ENCODE results near the gene EIF1. TPM values are rescaled to one million over a fixed set of nuclear protein-coding genes. Genes with fewer than 3 reads are reported as not detected.
"Not testable (repeated sequence)": the region's sequence is repeated elsewhere in the genome, so short reads cannot be mapped to it uniquely, and the experiment has no call there.

The EIF1 gene
- total RNA-seq: 100 to 1,000 TPM; 313 to 897 (median 665) TPM
- polyA plus RNA-seq: 100 to 1,000 TPM; 560 to 722 (median 560) TPM
- long read RNA-seq, donor 1, transcript EIF1-203 (4 exons, 2,330 nt): major isoform, 422 of 488 reads
- long read RNA-seq, donor 1, transcript EIF1-202 (2 exons, 2,170 nt): minor isoform, 8 of 488 reads
- long read RNA-seq, donor 1, transcript EIF1-205 (3 exons, 1,428 nt): minor isoform, 5 of 488 reads
- long read RNA-seq, donor 1, partial matches to known transcripts: 41 of 488 reads
- long read RNA-seq, donor 1, other reads (novel, unspliced or antisense): 9 of 488 reads
- long read RNA-seq, donor 2, transcript EIF1-201 (3 exons, 1,120 nt): minor isoform, 5 of 466 reads
- long read RNA-seq, donor 2, transcript EIF1-202 (2 exons, 2,170 nt): minor isoform, 7 of 466 reads
- long read RNA-seq, donor 2, transcript EIF1-203 (4 exons, 2,330 nt): major isoform, 435 of 466 reads
- long read RNA-seq, donor 2, partial matches to known transcripts: 12 of 466 reads
- long read RNA-seq, donor 2, other reads (novel, unspliced or antisense): 5 of 466 reads

DNA sequence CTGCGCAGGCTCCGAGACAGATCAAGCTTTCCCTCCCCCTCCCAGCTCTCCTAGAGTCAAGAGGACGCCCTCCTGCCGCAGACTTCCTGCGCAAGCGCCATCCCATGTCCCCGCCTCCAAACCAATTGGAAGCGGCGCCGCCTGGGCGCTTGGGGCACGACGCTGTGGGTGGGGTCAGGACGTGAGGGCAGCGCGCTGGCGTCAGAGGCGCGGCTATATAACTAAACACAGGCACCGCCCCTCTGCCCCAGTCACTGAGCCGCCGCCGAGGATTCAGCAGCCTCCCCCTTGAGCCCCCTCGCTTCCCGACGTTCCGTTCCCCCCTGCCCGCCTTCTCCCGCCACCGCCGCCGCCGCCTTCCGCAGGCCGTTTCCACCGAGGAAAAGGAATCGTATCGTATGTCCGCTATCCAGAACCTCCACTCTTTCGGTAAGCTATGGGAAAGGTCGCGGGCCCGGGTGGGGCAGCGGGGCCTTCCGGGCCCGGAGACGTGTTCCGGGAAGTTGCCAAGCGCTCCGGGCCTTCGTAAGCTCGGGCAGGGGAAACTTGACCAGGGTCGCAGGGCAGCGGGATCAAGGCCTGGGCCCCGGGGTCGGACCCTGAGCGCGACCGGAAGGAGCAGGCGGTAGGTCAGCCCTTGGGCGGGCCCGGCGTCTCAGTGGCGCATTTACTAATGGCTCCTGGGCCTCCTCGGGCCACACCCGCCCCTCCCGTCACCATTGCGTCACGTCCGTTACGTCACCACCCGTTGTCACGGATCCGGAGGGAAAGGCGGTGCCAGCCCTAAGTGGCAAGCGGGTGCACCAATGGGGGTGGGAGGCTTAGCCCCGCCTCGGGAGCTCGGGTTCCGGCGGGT lies at the start of gene EIF1:
TSS of gene EIF1 (plus strand) at position 245 of the 856 bp plus-strand sequence. CDS start at position 399, 154 bp downstream.
- TF ChIP-seq POLR2AphosphoS5 (IDR thresholded peaks at IDR 0.05) (peak; percentile 99 to 100 (median 100)), POLR2A (IDR thresholded peaks at IDR 0.05) (peak; percentile 99 to 100 (median 100))
- TF ChIP-seq, protein P1, sequence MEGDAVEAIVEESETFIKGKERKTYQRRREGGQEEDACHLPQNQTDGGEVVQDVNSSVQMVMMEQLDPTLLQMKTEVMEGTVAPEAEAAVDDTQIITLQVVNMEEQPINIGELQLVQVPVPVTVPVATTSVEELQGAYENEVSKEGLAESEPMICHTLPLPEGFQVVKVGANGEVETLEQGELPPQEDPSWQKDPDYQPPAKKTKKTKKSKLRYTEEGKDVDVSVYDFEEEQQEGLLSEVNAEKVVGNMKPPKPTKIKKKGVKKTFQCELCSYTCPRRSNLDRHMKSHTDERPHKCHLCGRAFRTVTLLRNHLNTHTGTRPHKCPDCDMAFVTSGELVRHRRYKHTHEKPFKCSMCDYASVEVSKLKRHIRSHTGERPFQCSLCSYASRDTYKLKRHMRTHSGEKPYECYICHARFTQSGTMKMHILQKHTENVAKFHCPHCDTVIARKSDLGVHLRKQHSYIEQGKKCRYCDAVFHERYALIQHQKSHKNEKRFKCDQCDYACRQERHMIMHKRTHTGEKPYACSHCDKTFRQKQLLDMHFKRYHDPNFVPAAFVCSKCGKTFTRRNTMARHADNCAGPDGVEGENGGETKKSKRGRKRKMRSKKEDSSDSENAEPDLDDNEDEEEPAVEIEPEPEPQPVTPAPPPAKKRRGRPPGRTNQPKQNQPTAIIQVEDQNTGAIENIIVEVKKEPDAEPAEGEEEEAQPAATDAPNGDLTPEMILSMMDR (IDR thresholded peaks at IDR 0.05 in 8 of 11, conservative IDR thresholded peaks at IDR 0.05 in 3 of 11): peak in 1 of 11 experiments; percentile 10
- Histone ChIP-seq H3K9me3 (no peaks in the 10 kb centered on the region), H3K4me3 (peak within 1 kb of the TSS; percentile 79 to 98 (median 91)), H3K36me3 (peaks cover 6 to 46% (median 45%) of the 10 kb centered on the region in 6 donors), H3K27ac (peak within 1 kb of the TSS; percentile 99 to 100 (median 100)), H3K27me3 (replicated peaks in 1 of 7) (no peaks in the 10 kb centered on the region), H3K4me1 (peaks cover 25 to 52% (median 41%) of the 10 kb centered on the region in 6 donors)
- peak; percentile 100 for DNase-seq
- intact Hi-C loops (cut with DNase I; ENCODE audit: low total_unique reads): no loop called here
- 0 to 1% (median 0%) methylated on average over 22 to 81 of the region's 81 CpGs for WGBS, 5 donors

DNA sequence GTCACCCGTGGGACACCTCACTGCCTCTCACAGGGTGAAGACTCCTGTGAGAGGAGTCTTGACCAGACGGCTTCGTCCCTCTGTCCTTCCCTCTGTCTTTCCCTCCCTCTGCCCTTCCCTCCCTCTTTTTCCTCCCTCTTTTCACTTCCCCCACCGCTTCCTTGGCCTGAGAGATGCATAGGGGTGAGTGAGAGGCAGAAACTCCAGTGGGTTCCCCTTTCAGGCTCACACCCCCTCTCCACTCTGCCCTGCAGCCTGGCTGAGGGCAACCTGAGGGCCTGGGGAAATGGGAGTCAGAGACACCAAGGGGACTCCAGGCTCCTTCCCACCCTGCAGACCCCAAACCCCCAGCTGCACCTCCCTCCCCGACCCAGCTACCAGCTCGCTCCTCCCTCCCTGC lies 49.7 kb upstream of the EIF1 start:
- peaks cover 0 to 20% (median 6%) of the 10 kb centered on the region in 6 donors for H3K4me1 ChIP-seq
- H3K27ac ChIP-seq: no peak overlapping the region
- H3K9me3 ChIP-seq: no peaks in the 10 kb centered on the region
- H3K4me3 ChIP-seq: no peak overlapping the region
- no peak for DNase-seq
- intact Hi-C loops (cut with DNase I; ENCODE audit: low total_unique reads): no loop called here
- H3K36me3 ChIP-seq: no peaks in the 10 kb centered on the region
- 57 to 78% (median 64%) methylated on average over 6 of the region's 6 CpGs for WGBS, 5 donors
- TF ChIP-seq POLR2A (IDR thresholded peaks at IDR 0.05) (no peak), POLR2AphosphoS5 (IDR thresholded peaks at IDR 0.05) (no peak)
- TF ChIP-seq, protein P1 (IDR thresholded peaks at IDR 0.05 in 8 of 11, conservative IDR thresholded peaks at IDR 0.05 in 3 of 11): no peak
- no peaks in the 10 kb centered on the region for H3K27me3 ChIP-seq (replicated peaks in 1 of 7)

DNA sequence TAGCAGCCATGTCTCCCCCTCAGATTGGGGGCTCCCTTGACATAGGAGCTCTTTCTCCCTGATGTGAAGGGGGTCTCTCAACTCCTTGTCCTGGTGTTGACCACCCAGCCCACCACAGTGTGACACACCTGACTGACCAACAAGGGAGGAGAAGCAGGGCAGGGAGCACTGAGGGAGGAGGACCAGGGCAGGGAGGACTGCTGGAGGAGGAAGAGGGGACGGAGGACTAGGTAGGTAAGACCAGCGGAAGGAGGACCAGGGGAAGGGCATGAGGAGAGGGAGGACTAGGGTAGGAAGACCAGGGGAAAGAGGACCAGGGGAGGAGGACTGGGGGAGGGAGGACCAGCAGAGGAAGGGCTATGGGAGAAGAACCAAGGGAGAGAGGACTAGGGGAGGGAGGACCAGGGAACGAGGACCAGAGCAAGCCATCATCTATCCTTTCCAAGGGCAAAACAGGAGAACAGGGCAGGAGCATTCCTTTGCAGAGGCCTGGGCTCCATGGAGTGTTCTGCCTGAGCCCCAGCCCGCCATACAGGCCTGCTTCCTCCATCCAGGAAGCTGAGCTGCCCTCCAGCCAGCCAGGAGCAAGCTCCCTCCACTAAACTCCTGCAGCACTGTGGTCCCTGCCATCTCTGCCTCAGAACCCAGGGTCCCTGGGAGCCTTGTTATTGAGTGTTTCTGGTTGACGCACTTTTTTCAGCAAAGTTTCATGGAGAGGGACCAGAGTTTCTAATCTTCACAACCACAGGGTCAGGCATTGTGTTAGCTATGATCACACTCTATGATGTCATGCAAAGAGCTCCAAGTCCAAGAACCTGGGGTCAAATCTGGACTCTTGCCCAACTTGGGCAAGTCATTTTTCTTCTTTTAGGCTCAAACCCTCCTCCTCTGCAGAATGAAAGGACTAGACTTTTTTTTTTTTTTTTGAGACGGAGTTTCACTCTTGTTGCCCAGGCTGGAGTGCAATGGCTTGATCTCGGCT lies 48.9 kb upstream of the EIF1 start:
- no peak overlapping the region for H3K4me3 ChIP-seq
- no peaks in the 10 kb centered on the region for H3K9me3 ChIP-seq
- no peak overlapping the region for H3K27ac ChIP-seq
- DNase-seq: no peak
- H3K27me3 ChIP-seq (replicated peaks in 1 of 7): no peaks in the 10 kb centered on the region
- no peaks in the 10 kb centered on the region for H3K36me3 ChIP-seq
- TF ChIP-seq POLR2AphosphoS5 (IDR thresholded peaks at IDR 0.05): no peak
- TF ChIP-seq, protein P1 (IDR thresholded peaks at IDR 0.05 in 8 of 11, conservative IDR thresholded peaks at IDR 0.05 in 3 of 11): no peak
- no peak for TF ChIP-seq POLR2A (IDR thresholded peaks at IDR 0.05)
- 87 to 95% (median 87%) methylated on average over 7 of the region's 7 CpGs for WGBS, 5 donors
- intact Hi-C loops (cut with DNase I; ENCODE audit: low total_unique reads): no loop called here
- peaks cover 0 to 16% (median 6%) of the 10 kb centered on the region in 6 donors for H3K4me1 ChIP-seq

DNA sequence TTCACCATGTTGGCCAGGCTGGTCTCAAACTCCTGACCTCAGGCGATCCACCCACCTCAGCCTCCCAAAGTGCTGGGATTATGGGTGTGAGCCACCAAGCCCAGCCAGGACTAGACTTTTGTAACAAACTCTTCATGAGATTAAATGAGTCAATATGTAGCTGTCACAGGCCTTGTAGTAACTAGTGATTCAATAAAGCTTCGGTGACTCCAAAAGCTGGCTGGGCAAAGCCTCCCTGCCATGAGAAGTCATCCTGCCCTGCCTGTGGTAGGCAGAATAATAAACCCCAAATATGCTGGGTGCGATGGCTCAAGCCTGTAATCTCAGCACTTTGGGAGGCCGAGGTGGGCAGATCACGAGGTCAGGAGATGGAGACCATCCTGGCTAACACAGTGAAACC lies 48.1 kb upstream of the EIF1 start:
- H3K9me3 ChIP-seq; DNase-seq; intact Hi-C loops (cut with DNase I; ENCODE audit: low total_unique reads); H3K4me3 ChIP-seq; H3K27me3 ChIP-seq (replicated peaks in 1 of 7); H3K36me3 ChIP-seq; H3K27ac ChIP-seq: not testable (repeated sequence)
- peaks cover 0 to 14% (median 2%) of the 10 kb centered on the region in 6 donors for H3K4me1 ChIP-seq
- 85 to 94% (median 91%) methylated on average over 5 of the region's 5 CpGs for WGBS, 5 donors
